Jurkat, Clone E6-1 (cell line): Measurements from ENCODE around the gene COQ10B.
"Not testable (repeated sequence)": the region's sequence is repeated elsewhere in the genome, so short reads cannot be mapped to it uniquely, and the experiment has no call there.

Source experiments
- DNase-seq: peaks from one replicate; pipeline ENCODE4 v3.0.0-alpha.2; 2011; ENCODE audit warnings: low read depth, low spot score
- H3K4me3 ChIP-seq: 2 replicates; pipeline ENCODE4 v1.5.1; 2011; ENCODE audit warnings: mild to moderate bottlenecking, low read length, control low read depth, moderate library complexity

COQ10B gene

GRCh38 chr2:197445746-197446145 lies 7.6 kb upstream of the COQ10B start:
- H3K4me3 ChIP-seq, result no peak overlapping the region
- DNase-seq, result no peak

GRCh38 chr2:197446844-197447243 lies 6.5 kb upstream of the COQ10B start:
- no peak overlapping the region for H3K4me3 ChIP-seq
- DNase-seq, result no peak

DNA sequence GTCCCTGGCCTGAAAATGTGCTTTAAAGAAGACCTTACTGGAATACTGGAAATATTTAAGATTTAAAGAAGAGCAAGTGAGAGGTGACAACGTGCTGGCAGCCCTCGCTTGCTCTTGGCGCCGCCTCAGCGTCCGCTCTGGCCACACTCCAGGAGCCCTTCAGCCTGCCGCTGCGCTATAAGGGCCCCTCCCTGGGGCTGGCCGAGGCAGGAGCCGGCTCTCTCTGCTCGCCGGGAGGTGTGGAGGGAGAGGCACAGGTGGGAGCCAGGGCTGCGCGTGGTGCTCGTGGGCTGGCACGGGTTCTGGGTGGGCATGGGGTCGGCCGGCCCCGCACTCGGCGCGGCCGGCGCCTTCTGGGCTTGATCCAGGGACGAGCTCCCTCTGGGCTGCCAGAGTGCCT lies 2.9 kb upstream of the COQ10B start:
- DNase-seq, result no peak
- no peak overlapping the region for H3K4me3 ChIP-seq

- peak; percentile 16 for DNase-seq
- not testable (repeated sequence) for H3K4me3 ChIP-seq
These were observed 2.4 kb upstream of the COQ10B start for GRCh38 chr2:197450935-197451358.

- DNase-seq, result no peak
- peak overlapping the region; percentile 93 for H3K4me3 ChIP-seq
These were observed 614 bp upstream of the COQ10B start for GRCh38 chr2:197452754-197453122.

DNA sequence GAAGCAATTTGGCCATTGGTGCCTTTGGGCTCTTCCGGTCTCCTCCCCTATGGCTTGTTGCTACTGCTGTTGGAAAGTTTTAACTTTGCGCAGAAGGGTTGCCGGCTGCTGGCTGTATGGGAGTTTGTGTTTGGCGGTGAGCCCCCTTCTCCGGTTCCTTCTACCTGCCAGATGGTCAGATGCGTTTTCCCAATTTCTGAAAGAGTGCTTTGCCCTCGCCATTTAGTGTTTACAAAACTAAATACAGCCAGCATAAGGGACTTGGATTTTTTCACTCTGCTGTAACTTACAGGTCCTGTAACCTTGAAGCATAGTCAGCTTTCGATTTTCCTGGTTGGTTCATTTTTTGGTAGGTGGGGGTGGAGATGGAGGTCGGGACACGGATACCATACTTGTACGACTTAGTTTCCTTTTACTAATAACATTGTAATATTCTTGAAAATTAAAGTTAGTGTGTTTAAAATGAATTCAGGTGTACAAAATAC lies 604 bp downstream of the COQ10B start:
- H3K4me3 ChIP-seq, result peak overlapping the region; percentile 93
- DNase-seq, result peak; percentile 76

DNA sequence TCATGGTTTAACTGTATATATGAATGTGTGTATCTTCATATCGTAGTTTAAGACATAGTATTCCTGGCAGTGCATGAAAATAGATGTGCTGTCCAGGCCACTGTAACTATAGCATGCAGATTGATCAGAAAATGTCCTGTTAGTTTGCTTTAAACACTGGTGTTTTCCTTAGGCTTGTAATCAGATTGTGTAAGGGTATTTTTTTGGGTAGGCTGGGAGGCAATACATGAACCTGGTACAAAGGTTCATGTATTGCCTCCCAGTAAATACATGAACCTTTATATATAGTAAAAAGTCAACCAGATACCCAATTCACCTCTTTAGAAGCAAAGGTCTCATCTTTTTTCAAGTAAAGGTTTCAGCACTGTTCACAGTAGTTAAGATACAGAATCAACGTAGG lies 1.6 kb downstream of the COQ10B start:
- no peak overlapping the region; the same call in 1 of the 2 replicates for H3K4me3 ChIP-seq
- no peak for DNase-seq

DNA sequence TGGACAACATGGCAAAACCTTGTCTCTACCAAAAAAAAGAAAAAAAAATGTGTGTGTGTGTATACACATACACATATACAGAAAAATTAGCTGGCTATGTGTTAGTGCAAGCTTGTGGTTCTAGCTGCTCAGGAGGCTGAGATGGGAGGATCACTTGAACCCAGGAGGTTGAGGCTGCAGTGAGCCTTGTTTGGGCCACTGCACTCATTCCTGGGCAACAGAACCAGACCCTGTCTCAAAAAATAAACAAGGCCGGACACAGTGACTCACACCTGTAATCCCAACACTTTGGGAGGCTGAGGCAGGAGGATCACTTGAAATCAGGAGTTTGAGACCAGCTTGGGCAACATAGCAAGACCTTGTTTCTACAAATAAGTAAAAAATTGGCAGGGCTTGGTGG lies 2.1 kb downstream of the COQ10B start:
- no peak overlapping the region for H3K4me3 ChIP-seq
- DNase-seq, result no peak

- H3K4me3 ChIP-seq, result no peak overlapping the region
- no peak for DNase-seq
These were observed 7.3 kb downstream of the COQ10B start for GRCh38 chr2:197460649-197461048.

DNA sequence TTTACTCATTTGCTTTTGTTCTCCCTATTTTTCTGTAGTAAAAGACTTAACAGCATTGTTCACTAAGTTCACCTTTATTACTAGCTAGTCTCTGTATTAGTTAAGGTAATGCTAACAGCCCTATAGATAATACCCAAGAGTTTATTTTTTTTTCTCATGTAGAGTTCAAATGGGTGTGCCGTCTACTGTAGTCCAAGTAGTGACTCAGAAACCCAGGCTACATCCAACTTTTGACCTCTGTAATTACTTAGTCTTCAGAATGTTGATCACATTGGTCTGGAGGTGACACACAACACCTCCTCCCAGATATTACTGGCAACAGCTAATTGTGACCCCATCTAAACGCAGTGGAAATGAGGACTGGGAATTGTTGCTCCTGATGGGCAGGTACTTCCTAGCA lies 7.7 kb downstream of the COQ10B start:
- H3K4me3 ChIP-seq, result no peak overlapping the region
- DNase-seq, result no peak

DNA sequence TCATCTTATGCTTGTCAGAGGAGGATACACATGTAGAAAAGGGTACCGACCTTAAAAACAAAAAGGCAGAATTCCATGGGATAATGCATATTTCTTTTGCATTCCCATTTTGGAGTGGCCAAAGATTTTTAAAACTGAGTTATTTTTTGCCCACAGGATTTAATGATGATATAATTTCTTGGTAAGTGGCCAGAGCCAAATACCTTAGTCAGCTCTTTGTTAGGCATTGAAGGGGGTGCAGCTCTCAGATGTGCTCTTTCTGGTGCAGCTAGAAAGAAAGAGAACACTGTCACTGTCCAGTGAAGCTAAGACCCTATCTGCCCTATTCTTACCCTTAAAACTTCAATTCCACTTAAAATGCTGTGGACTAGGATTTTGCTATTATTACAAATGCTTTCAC lies 10.8 kb downstream of the COQ10B start:
- H3K4me3 ChIP-seq, result no peak overlapping the region
- no peak for DNase-seq

DNA sequence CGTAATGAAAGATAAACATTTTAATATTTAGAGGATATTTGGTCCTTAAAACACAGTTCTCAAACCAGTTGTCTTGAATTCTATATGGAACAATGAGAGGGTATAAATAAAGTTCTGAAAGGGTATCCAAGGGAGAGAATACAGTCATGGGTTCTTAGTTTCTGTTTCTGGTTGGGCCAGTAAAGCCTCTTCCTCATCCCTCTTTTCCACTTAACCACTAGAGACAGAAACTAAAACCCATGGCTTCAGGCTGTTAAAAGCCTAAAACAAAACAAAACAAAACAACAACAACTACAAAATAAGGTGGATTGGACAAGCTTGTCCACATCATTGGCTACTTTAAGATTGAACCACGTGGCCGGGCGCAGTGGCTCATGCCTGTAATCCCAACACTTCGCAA lies 18.8 kb downstream of the COQ10B start:
- no peak overlapping the region for H3K4me3 ChIP-seq
- no peak for DNase-seq

DNA sequence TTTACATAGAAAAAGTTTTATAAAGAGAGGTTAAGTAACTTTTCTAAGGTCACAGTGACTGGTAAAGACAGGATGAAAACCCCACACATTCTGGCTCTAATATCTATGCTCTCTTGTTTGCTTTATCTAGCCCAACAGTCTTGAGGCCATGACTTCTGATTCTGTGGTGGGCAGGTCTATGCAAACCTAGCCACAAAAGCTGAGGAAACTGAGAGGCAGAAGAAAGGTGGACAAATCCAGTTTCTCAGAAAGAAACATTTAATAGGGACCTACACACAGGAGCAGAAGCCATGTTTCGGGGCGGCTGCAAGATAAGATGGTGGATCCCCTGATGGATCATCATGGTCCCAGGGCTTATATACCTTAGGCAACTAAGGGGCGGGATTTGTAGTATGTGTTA lies 24.4 kb downstream of the COQ10B start:
- no peak for DNase-seq
- no peak overlapping the region for H3K4me3 ChIP-seq

DNA sequence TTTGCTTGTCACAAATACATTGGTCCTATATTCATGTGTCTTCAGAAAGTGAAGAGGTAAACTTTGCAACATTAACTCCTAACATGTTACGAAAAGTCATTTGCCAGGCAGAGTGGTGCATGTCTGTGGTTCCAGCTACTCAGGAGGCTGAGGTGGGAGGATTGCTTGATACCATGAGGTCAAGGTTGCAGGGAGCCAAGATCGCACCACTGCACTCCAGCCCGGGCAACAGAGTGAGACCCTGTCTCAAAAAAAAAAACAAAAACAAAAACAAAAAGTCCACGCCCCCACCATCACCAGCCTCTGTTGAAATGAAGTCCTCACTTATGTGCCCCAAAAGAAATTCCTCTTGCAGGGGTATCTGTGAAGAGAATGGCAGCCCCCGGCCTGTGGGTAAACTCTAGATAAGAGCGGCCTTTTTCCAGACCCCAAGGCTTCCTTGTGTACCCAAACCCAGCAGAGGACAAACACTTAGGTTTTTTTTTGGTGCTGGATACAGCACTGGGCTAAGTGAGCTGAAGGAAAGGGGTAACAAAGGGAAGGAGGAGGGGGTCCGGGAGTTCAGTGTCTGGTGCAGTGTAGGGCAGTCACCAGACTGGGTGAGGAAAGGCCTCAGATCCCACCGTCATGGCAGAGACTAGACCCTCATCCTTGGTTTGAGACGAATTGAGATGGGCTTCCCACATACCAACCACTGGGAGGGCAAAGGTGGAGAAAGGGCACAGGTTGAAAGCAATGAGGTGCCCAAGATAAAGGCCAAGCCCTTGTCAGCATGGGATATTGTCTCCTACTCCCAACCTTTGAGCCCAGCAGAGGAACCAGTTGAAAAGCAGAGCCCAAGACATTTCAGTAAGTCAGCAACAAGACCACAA lies 27.0 kb downstream of the COQ10B start:
- no peak overlapping the region for H3K4me3 ChIP-seq
- no peak for DNase-seq

GRCh38 chr2:197484248-197484647 lies 30.9 kb downstream of the COQ10B start:
- not testable (repeated sequence) for H3K4me3 ChIP-seq, DNase-seq

- no peak overlapping the region for H3K4me3 ChIP-seq
- no peak for DNase-seq
These were observed 32.8 kb downstream of the COQ10B start for GRCh38 chr2:197486175-197486574.

GRCh38 chr2:197487385-197487784 lies 34.0 kb downstream of the COQ10B start:
- no peak for DNase-seq
- no peak overlapping the region for H3K4me3 ChIP-seq

DNA sequence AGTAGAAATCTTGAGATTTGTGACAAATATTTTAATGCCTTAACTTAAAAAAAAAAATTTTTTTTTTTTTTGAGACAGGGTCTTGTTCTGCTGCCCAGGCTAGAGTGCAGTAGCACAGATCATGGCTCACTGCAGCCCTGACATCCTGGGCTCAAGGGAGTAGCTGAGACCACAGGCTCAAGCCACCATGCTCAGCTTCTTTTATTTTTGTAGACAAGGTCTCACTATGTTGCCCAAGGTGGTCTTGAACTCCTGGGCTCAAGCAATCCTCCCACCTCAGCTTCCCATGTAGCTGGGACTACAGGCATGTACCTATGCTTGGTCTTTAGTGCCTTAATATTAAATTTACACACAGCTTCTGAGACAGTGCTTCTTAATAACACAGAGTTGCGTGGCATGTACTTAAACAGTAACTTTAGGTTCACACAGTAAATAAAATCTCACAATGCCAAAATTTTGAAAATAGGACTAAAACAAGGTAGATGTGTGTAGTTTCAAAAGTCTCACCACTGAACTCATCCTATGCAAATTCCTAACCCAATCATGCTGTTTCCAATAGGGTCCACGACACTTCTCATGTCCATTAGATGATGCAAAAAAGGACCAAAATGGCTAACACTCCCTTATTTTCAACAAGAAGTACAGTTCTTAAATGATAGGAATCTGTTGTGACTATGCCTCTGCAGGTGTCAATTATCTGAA lies 42.2 kb downstream of the COQ10B start:
- no peak for DNase-seq
- no peak overlapping the region for H3K4me3 ChIP-seq

GRCh38 chr2:197496695-197497094 lies 43.3 kb downstream of the COQ10B start:
- H3K4me3 ChIP-seq, result no peak overlapping the region
- no peak for DNase-seq

DNA sequence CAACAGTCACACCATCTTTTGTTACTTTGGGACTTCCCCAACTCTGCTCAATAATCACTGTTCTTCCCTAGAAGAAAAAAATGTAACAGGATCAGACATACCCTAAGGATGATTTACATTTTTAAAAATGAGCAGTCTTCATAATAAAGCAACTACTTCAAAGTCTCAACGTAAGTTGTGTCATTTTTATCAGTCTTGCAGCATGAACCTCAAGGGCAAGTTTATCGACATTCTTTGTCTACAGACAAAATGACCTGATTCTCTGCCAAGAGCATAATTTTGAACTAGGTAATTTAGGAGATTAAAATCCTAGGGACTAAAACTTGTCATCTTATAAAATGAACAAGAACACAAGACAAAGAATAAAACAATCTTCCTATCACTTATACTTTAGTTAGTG lies 44.0 kb downstream of the COQ10B start:
- peak overlapping the region; percentile 96 for H3K4me3 ChIP-seq
- no peak for DNase-seq
